ENCODE results near the gene SFT2D2. TPM values are rescaled to one million over a fixed set of nuclear protein-coding genes. Genes with fewer than 3 reads are reported as not detected.

Gene SFT2D2
- total RNA-seq (2022; extraction: Qiagen RNA extraction), result 16.0 to 19.9 TPM (median 17.3 TPM) in 5 replicates

GRCh38 chr1:168225476-168226190 is at the start of gene SFT2D2:
TSS of gene SFT2D2 (plus strand) at chr1:168226004. CDS start at chr1:168226080, 76 bp downstream.

GRCh38 chr1:168178638-168179437 is 47.0 kb upstream of the SFT2D2 start, which contains the start of gene TIPRL:
TSS of gene TIPRL (plus strand) at chr1:168178962. CDS start at chr1:168179078, 116 bp downstream.

GRCh38 chr1:168280296-168280927 is 54.6 kb downstream of the SFT2D2 start, which contains the start of gene TBX19:
TSS of gene TBX19 (plus strand) at chr1:168280877. CDS start at chr1:168281091, 214 bp downstream.

Other genes with a start within 250 kb of the SFT2D2 start
- 10.3 to 18.0 TPM (median 16.2 TPM) in 5 replicates for gene GPR161, start 89.1 kb upstream of the SFT2D2 start, total RNA-seq (2022; extraction: Qiagen RNA extraction)
- gene TIPRL, start 47.0 kb upstream of the SFT2D2 start, total RNA-seq (2022; extraction: Qiagen RNA extraction), result 31.5 to 35.4 TPM (median 32.7 TPM) in 5 replicates
- 0.51 to 0.71 TPM (median 0.67 TPM) in 5 replicates for gene TBX19, start 54.9 kb downstream of the SFT2D2 start, total RNA-seq (2022; extraction: Qiagen RNA extraction)